Cerebellar nuclear complex (tissue), 1 donor: Measurements from ENCODE around the gene SMPD3.

Experiments
- DNase-seq, 2 experiments: peaks; one replicate each; lab custom pipeline; 2025; lab: John Stamatoyannopoulos, UW

The SMPD3 gene

DNA sequence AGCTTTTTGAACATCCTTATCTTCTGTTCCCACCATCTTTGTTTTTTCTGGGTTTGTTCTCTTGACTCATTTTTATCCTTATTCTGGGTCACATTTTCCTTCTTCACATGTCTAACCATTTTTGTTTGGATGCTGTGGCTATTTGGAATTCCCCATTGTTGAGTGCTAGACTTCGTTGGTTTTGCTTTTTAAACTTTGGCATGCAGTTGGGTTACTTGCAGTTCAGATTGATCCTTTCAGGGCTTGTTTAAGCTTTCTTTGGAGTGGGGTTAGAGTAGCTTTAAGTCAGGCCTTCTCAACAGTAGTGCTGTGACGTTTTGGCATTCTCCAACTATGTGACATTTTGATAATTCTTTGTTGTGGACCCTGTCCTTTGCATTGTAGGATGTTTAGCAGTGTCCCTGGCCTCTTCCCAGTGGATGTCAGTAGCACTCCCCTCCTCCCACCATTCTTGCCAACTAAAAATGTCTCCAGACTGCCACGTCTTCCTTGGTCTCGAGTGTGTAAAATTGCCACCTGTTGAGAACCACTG is 116.4 kb downstream of the SMPD3 start:
- no peak for DNase-seq

DNA sequence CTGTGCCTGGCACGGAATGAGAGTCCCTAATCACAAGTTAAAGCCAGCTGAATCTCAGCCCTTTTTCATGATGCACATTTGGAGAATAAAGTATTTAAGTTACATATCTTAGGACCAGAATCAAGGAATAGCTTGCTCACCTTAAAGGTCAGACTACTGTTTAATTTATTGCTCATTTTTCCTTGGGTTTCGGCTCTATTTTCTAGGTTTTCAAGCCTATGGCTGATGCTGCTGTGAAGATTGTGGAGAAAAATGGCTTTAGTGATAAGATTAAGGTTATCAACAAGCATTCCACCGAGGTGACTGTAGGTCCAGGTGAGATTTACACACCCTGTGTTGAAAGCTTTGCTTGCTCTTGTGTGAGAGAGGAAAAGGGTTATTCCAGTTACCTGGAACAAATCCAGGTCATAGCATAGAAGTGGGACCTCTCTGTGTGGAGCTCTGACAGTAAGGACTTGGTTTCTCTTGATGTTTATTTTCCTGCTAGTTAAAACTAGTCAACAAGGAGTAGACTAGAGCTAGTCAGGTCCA is 119.4 kb downstream of the SMPD3 start:
- DNase-seq = no peak

DNA sequence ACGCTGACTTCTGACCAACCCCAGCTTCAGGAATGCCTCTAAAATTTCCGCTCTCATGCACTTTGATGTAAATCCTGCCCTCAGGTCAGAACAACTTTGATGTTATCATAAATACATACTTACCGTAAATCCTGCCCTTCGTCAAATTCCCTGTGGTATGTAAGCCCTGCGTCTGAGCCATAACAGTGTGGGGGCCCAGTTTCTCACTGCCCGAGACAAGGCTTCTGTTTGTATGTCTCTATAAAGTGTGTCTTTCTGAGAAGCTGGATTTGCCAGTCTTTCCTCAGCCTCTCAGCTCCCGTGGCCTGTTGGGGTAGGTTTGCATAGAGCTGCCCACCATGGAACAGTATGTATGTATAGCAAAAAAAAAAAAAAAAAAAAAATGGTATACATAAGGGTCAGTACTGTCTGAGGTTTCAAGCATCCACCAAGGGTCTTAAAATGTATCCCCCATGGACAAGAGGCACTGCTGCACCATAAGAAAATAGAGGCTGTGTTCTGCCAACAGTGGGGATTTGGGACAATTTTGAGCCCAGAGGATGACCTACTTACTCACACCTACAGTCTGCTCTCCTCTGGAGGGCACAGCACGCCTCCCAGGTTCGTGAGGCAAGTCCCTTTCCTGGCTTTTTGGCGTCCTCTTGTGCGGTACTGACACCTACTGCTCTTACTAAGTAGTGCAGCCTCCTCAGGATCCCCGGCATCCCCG is 120.0 kb downstream of the SMPD3 start:
- DNase-seq = peak; percentile 88 to 92

DNA sequence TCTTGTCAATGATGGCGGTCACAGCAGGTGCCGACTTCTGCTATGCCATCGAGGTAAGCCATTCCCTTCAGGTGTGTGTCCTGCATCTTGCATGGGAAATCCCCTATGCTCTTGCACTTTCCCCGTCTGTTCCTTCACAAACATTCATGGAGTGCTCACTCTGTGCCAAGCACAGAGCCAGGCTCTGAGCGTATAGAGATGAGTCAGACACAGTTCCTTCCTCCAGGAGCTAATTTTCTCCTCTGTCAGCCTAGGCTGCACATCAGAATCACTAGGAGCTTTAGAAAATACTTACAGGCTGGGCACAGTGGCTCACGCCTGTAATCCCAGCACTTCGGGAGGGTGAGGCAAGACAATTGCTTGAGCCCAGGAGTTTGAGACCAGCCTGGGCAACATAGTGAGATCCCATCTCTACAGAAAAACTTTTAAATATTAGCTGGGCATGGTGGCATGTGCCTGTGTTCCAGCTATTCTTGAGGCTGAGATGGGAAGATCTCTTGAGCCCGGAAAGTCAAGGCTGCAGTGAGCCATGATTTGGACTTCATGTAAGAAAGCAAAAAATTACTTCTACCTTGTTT is 123.4 kb downstream of the SMPD3 start:
- no peak for DNase-seq

DNA sequence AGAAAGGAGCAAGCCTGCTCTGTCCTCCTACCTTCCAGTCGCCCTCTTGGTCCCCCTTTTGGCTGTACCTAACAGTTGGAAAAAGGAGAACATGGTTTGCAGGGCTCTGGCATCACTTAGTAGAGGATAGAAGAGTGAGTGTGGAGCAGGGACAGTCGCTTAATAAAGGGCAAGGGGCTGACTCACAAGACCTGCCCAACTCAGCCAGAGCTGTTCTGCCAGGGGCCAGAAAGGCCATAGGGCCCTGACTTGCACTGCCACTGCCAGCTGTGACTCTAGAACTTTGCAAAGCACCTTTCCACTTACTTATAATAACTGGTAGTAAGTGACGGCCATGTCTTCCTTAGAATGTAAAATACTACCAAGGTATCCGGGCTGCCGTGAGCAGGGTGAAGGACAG is 124.0 kb downstream of the SMPD3 start:
- DNase-seq = no peak

DNA sequence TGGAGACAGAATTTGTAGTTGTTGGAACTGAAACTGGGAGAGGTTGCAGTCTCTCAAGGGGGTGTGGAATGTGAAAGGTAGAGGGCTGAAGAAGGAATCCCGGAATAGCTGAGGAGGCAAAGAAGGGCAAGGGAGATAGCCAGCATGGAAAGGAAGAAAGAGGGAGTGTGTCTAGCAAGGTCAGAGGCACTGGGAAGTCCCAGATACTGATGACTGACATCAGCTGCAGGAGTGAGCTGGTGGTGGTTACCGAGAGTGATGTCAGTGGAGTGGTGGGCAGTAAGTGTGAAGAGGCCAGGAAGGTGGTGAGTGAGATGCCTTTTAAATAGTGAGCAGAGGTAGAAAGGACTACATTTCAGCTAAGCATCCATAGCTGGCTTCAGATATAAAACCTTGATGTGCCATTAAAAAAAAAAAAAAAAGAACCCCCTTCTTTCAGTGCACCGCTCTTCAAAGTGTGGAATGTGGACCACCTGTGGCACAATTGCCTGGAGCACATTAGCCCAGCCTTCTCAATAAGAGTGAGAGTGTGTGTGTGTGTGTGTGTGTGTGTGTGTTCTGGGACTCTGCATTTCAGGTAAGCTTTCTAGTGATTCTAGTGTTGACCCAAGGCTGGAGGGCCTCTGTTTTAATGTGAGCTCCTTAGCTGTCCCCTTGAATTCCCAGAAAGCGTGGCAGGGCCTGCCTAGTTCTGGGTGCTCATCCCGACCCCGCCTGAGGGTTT is 129.0 kb downstream of the SMPD3 start:
- DNase-seq = no peak

DNA sequence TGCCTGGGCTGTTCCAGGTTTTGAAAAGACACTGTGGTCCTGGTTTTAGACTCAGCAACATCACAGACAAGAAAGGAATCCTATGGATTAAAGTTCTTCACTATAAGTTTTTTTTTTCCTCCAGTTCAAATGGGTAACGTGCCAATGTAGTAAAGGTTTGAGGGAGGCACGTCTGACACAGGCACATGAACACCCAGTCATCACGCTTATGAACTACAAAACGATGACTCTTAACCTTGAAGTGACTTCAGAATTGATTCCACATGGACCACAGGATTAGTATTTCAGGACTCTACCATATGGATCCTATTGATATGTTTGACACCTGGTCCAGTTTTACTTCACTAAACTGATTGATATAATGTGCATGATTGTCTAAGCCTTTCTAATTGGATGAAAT is 135.2 kb downstream of the SMPD3 start:
- DNase-seq = no peak

DNA sequence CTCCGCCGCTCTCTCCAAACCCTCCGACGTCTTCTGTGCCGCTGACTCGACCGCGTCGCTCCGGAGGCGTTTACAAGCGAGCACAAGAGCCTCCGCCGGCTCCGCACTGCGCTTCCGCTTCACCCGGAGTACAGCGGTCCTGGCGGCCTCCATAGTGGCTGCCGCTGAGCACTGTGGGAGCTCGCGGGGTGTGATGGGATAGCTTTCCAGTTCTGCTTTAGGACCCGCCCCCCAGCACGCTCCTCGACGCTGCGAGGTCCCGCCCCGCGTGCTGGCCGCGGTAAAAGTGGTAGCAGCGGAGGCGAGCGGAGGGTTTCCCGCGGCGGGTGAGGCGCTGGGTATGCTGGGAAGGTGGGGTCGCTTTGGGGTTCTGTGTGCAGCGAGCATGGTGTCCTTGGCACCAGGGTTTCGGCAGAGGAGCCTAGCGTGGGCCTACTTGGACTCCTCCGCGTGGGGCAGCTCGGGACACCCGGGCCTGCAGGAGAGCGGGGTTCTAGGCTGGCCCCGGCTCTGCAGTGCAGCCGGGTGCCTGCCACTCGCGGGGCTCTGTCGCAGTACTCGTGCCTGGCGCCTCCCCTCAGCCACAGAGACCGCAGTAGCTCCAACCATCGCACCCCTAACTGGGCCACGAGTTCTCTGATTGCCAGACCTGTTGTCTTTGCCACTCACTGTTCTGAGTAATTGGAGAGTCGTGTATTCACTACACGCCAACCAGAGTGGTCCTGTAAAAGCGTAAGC is 137.4 kb downstream of the SMPD3 start, which contains the start of the genes PRMT7 and SLC7A6OS:
Gene PRMT7, plus strand, starts transcription at position 246 of the 738 bp plus-strand sequence. CDS start 4,961 bp downstream, outside the sequence.
Gene SLC7A6OS, minus strand, starts transcription at position 173 of the 738 bp plus-strand sequence. Its CDS starts 20 bp downstream, at position 153.
- peak; percentile 22 to 44 for DNase-seq

DNA sequence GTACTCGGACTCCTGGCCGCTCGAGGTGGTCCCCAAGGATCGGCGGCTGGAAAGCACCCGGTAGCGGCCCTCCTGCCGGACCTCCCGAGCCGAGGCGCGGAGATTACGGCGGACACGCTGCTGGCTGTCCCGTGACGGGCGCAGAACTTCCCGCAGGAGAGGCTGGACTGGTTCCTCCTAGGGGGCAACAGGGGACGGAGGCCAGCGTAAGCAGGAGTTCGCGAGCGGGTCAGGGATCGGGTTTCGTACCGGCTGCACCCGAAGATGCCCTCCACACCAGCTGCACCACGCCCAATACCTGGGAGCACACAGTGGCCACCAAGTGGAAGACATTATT is 137.9 kb downstream of the SMPD3 start:
- no peak for DNase-seq

DNA sequence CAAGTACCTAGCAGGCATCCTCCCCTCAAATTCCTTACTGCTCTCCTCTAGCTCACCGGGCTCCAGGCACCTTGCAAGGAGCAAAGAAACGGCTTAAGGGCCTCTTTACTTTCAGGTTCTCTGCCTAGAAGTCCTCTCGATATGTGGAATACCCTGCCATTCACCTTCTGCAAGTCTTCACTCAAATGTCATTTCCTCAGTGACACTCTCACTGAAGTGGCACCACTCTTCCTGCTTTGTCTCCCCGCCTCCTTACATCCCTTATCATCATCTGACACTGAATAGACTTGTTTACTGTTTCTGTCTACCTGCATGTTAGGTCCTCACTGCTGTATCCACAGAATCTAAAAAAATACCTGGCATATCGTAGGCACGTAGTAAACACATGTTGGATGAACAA is 138.5 kb downstream of the SMPD3 start:
- no peak for DNase-seq
